Astrocyte of the hippocampus (primary cell): ENCODE measurements around the gene TTK.
"Not testable (repeated sequence)": the region's sequence is repeated elsewhere in the genome, so short reads cannot be mapped to it uniquely, and the experiment has no call there.

ENCODE experiments used
- DNase-seq: peaks from one replicate; pipeline ENCODE4 v3.0.0; 2011; ENCODE audit warnings: low read depth, low spot score

Gene TTK

DNA sequence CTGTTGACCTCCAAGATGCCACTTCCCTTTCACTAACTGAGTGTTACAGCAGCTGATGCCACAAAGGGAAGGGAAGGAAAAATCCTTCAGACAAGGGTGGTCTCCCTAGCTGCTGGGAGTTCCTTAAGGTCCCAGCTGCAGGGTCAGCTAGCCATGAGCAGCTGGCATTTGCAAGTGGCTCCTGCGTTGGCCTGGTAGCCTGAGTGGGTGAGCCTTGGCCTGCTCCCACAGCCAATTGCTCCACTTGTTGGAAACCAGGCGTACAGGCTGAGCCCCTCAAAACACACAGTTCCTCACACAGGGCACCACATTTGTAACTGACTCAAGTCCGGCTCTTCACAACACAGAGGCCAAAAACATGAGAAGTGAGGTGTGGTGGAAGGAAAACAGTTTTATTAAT is 16.7 kb downstream of the TTK start:
- DNase-seq = no peak

DNA sequence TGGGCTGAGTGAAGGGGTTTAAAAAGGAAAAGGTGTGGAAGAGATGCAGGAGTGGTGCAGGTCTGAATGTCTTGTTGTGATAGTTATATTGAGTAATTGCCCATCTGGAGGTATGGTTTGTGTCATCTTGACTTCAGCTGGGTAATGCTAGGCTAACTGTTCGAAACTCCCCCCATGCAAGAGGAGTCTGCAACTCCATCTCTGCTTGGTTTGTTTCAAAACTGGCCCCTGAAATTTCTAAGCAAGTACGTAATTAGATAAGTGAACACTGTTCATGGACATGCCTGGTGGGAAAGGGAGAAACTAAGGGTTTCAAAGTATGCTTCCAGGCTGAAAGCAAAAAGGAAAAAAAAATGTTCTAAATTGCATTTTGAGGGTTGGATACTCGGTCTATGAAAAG is 17.1 kb downstream of the TTK start:
- no peak for DNase-seq

DNA sequence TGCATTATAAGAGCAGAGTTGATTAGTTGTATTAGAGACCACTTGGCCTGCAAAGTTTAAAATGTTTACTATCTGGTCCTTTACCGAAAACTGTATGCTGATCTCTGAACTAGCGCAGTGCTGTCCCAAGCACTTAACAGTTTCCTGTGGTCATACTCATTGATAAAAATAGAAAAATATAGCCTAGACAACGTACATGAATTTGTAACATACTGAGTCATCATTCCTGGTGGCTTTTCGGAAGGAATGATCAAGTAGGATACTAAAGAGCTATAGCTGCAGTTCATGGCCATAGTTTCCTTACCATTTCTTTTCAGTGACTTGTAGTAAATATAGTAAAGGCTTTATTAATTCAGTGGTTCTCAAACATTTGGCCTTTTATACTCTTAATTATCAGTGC is 18.4 kb downstream of the TTK start:
- peak; percentile 41 for DNase-seq

DNA sequence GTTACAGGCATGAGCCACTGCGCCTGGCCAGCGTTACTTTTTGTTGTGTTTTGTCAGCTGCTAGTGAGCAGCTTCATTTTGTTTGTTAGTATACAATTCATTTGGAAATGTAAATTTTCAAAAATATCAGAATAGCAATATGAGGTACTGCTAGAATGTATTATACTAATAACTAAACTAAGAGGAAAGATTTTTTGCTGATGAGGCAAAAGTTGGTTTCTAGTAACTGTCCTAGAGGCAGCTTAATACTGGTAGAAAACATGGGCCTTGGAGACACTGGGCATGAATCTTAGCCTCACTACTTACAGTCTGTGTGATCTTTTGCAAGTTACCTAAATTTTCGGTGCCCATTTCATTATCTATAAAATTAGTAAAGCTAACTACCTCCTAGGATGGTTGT is 24.1 kb downstream of the TTK start:
- no peak for DNase-seq

DNA sequence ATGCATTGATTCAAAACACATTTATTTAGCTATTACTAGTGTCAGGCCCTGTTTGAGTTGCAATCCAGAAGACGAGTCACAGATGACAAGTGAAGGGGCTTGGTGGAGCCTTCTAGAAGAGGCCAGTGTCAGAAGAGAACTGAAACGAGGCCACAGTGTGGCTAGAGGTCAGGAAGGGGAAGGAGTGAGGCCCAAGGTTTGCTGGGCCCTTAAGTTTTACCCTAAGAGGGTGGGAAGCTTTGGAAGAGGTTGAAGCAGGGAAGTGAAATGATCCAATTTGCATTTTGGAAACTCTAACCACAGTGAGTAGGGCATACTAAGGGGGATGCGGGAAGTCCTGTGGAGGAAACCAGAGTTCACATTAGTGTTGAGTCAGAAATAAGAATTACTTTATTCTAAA is 25.0 kb downstream of the TTK start:
- DNase-seq = no peak

DNA sequence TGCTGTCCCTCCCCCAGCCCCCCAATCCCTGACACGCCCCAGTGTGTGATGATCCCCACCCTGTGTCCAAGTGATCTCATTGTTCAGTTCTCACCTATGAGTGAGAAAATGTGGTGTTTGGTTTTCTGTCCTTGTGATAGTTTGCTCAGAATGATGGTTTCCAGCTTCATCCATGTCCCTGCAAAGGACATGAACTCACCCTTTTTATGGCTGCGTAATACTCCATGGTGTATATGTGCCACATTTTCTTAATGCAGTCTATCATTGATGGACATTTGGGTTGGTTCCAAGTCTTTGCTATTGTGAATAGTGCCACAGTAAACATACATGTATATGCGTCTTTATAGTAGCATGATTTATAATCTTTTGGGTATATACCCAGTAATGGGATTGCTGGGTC is 43.8 kb downstream of the TTK start:
- DNase-seq = not testable (repeated sequence)

DNA sequence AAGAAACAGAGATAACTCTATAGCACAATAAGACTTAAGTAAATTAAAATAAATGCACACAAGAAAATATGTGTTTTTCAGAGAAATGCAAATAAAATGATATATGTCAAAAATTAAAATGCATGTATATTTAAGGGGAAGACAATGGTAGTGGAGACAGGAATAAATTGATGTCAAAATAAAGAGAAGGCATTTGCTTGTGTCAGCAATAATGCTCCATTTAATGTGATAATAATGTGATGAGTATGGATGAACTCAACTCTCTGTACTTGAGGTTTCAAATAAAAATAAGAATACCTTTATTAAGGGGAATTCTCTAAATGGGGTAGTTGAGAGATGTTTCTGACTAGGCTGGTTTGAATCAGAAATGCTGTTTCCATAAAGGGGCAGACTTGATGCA is 56.3 kb downstream of the TTK start:
- DNase-seq = no peak

DNA sequence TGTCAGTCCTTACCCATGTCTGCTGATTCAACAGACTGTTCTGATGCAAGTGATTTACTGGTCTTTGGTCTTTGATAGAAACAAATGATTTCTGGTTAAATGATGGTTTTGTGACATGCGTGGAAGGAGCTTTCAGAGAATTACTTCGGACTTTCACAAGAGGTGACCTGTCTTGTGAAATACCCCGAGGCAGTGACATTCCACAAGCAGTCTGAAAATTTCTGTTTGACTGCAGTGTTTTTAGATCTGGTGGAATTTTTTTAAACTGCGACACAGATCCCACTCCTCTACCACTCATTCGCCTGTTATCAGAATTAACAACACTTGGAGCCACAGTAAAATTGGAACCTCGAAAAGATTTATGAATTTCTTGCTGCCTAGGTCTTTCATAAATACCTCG is 63.7 kb downstream of the TTK start:
- not testable (repeated sequence) for DNase-seq

DNA sequence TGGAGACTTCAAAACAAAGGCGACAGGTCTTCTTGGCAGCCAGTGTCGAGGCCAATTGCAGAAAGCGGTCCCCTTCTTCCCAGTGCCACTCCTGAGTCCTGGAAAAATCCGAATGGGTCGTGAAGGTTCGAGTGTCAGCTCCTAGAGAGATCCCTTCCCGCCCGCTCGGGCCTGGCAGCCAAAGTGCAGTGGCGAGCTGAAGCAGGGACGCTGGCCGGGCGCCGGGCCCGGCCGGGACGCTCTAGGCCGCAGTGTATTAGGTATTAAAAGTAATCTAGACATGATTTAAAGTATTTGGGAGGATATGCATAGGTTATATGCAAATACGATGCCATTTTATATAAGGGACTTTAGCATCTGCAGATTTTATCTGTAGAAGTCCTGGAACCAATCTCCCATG is 66.0 kb downstream of the TTK start:
- not testable (repeated sequence) for DNase-seq

DNA sequence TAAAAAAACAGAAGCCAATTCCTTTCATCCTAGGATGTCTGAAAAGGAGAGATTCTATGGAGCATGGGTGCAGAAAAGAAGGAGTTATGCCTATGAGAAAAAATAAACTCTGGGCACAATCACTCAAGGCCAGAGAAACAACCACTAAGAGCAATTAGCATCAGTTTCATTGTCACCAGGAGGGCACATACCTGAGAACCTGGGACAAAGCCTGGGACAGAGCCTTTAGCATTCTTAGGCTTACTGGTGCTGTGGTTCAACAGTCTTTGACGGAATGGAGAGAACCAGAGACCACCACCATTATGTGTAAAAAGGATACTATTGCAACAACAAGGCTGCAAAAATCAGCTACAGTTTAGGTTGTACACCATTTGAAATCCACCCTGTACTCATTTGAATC is 72.6 kb downstream of the TTK start:
- no peak for DNase-seq

DNA sequence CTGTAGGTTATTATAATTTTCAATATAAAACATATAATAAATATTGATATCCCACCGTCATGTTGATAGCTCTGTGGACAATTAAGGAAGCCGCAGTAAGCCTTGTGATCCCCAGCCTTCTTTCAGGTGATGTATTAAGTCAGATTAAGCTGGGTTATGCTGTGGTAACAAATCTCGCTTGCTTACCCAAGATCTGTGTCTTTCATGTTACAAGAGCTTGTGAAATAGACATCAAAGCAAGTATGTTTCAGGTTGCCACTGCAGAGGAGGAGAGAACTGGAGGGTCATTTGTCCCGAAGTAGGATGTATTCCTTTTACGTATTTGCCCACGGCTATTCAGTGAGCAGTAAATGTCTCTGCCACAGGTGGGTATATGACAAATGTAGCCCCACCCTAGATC is 84.2 kb downstream of the TTK start:
- DNase-seq = no peak

DNA sequence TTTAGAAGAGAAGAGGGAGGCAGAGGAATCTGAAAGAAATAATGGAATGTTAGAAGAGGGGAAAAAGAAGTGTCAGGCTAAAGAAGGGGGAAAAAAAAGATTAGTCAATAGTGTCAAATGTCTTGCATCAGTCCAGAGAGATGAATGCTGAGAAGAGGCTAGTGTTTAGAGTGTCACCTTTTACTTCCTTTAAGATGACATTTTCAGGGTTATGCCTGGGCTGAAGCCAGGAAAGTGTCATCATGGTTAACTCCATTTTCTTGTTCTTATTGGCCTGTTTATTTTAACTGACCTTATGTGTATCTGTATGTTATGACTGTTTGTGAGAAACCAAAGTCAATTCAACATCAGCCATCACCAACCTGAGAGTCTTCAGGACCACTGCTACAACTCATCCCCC is 87.1 kb downstream of the TTK start:
- DNase-seq = no peak
